ENCODE data around the gene FAR2.
A peak's percentile ranks its signal among the peaks of the same experiment; 100 is the strongest.
"Not testable (repeated sequence)": the region's sequence is repeated elsewhere in the genome, so short reads cannot be mapped to it uniquely, and the experiment has no call there.

FAR2 gene

GRCh38 chr12:29286081-29286790 is 137.2 kb downstream of the FAR2 start:
- no peak for DNase-seq

DNA sequence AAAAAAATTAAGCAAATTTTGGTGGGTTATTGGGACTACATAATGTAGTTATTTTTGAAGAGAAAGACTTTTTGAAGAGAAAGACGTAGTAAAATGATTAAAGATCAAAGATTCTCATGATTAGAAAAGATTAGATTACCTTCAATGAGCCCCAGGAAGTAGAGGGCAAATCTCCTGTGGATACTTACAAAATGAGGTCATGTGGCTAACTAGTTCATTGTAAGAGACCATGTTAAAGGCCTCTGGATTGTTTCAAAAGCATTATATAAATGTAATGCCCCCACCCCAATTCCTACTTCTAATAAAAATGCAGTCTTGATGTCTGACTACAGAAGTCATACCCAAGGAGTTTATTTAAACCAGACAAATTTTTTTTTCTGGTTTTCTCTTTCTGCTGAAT is 138.5 kb downstream of the FAR2 start:
- DNase-seq: no peak

DNA sequence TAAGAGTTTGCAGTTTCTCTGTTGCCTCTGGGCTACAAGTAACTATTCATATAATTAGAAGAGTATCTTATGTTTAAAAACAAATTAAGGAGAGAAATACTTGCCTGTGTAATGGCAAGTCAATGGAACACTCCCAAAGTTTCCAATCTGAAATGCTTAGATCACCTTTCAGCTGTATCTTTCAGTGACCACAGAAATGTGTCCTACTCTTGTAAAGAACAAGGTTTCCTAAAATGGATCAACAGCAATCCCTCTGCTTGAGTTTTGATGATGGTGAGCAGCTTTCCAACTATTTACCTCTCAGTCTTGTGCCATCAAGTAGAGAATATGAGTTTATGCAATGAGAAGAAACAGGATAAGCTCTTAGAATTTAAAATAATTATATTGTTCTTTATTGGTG is 139.0 kb downstream of the FAR2 start:
- no peak for DNase-seq

GRCh38 chr12:29290475-29290874 is 141.4 kb downstream of the FAR2 start:
- not testable (repeated sequence) for DNase-seq

DNA sequence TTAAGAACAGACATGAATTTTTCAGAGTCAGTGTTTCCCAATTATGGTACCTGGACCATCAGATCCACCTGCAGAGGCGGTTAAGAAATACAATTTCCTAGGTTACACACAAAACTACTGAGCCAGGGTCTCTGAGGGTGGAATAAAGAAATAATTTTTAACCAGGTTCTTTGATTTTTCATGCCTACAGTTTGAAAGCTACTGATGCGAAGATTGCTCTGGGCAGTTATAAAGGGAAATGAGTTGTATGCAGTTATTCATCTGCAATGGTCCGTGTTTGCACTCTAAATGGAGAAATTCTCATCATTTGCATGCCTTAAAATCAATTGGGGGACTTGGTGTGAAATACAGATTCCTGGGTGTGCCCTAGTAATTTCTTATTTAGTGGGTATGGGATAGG is 142.1 kb downstream of the FAR2 start:
- no peak for DNase-seq

GRCh38 chr12:29299633-29300032 is 150.6 kb downstream of the FAR2 start:
- DNase-seq: no peak

GRCh38 chr12:29301114-29301513 is 152.0 kb downstream of the FAR2 start:
- no peak for DNase-seq

GRCh38 chr12:29304388-29304787 is 155.3 kb downstream of the FAR2 start:
- DNase-seq: no peak

DNA sequence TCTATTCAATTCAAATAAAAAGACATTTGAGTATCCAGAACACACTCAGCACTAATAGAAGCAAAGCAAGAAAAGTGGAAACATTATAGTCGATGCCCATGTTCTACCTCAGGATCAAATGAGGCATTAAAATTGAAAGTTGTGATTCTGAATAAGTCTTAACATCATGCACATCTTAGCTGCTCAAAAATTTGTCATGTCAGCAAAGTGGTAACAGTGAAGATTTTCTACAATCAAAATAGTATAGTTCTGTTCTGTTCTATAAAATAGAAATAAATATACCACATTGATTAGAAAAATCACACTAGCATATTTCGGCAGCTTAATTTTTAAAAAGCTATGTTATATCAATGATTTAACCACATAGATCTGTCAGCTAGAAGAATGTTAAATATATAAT is 157.2 kb downstream of the FAR2 start:
- no peak for DNase-seq

DNA sequence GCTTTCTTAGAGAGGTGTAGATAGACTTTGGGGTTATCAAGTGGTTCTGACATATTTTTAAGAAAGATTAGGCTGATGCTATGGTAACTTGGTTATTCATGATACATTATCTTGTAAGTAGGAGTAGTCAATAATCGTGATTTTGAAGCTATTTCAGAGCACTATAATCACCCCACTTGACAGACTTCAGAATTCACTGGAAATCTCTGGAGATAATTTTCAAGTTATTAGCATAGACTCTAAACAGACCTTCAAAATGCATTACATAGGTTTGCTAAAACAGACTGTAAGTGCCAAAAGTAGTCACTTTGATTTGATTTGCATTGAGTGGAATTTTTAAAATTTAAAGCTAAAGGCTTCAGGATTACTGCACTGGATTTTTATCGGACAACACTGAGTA is 157.6 kb downstream of the FAR2 start:
- no peak for DNase-seq

DNA sequence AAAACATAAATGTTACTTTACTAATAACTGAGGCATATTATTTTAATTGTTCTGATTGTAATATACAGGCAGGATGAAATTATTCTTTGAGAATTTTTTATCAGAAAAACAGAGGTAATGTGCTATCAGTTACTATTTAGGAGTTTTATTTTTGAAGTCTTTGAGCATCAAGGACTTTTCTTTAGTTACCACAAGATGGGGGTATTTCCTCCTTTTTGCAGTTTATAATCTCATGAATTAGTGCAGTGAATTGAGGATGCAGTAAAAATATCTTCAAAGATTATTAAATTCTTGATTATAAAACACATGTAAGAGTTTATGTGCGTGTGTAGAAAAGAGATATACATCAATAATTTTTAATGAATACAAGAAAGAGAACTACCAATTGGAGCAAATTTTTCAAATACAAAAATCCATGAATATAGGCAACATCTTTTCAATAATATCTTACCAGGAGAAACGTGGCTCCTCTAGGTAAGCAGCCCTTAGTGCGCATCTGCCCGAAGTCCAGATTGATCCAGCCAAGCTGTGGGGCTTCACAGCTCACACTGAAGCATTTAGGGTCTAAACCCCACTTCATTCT is 160.3 kb downstream of the FAR2 start:
- no peak for DNase-seq

GRCh38 chr12:29310899-29311298 is 161.8 kb downstream of the FAR2 start:
- no peak for DNase-seq

GRCh38 chr12:29314416-29314815 is 165.3 kb downstream of the FAR2 start:
- DNase-seq: no peak

- DNase-seq: no peak
Measured at GRCh38 chr12:29316752-29317151, 167.7 kb downstream of the FAR2 start.

DNA sequence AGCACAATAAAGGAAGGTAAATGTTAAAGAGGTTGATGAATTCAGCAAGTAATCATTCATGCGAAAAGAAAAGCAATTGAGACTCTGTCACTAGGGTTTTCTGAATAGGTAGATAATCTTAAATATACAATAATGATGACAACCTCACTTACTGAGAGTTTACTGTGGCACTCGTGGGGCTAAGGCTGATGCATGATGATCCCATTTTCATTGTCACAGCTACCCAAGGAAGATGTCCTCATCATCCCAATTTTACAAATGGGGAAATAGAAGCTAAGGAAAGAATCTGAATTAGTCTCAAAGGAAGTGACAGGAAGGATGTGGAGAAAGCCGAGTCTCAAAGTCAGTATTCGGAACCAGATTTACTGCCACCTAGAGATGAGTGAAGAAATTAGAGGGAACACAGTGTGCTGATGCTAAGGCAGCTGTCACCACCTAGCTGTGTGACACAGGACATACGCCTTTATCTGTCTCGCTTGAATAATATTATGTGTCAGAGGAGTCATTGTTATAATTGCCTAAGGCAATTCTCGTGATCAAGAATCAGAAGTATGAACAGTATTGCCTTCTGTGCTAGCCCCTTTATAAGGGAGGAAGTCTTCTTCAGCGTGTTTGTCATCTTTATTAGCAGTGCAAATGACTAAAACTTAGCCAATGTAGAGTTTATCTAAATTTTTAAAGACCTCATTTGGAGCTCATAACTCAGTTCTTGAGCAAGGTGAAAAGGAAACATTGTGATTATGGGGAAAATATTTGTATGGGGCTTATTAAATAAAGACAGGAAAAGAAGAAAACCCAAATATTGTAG is 168.7 kb downstream of the FAR2 start:
- peak; percentile 33 for DNase-seq

DNA sequence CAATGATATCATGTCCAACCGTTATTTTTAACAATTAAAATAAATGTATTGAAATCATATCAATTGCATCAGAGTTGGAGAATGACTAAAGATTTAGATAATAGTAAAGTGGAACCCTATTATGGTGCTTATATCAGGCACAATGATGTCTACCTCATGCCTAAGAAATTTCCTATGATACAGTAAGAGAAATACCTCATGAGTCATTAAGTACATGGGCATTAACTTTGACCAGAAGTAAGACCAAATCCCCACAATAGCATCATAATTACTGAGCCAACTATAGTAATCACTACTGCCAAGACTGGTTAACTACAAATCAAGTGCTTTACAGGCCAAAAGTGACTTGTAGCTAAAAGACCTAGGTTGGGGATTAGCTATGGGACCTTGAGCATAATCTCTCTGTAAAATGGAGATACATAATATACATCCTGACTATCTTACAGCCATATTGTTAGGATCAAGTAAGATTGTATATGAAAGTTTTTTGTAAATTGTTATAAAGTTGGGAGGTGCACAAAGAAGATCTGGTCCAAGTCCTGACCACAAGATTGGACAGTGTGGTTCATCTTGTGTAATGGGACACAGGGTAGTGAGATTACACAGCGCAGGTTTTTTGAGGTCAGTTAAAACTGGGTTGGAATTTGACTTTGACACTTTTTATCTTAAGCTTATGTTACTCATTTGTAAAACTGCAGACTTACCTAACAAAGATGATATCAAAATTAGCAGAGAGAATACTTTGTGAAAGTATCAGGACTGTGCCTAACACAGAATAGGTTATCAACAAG is 171.4 kb downstream of the FAR2 start:
- no peak for DNase-seq

GRCh38 chr12:29322157-29322556 is 173.1 kb downstream of the FAR2 start:
- no peak for DNase-seq

DNA sequence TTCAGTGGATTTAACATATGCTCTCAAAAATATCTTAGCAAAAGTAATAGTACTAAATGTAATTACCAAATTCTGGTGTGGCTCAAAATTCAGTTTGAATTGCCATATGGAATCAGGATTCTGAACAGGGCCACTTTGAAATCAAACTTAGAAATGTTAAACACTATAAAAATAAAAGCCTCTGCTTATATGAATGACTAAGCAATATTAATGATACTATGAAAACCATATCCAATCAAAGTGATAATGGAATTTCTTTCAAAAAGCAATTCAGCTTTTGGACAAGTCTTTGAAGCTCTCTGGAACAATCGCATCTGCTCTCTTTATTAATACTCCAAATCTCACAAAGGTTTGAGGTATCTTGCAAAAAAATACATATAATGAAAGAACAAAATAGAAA is 180.3 kb downstream of the FAR2 start:
- no peak for DNase-seq

GRCh38 chr12:29333178-29333577 is 184.1 kb downstream of the FAR2 start:
- no peak for DNase-seq

DNA sequence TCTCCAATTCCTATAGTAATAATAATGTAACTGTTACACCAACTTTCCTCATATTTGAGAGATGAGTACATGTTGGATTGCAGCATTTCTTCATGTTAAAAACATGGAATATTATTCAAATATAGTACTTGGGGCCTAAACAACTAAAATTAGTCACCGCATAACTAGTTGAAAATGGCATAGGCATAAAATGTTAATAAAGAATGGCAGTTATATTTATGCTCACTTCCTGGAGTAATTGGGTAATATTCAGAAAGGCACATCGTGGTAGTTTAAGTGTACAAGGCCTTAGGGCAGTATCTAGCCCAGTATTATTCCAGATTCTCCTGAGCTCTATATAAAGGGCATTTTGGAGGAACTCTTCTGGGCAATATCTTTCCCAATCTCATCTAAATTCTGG is 185.9 kb downstream of the FAR2 start:
- no peak for DNase-seq

GRCh38 chr12:29337325-29337724 is 188.2 kb downstream of the FAR2 start:
- DNase-seq: no peak

GRCh38 chr12:29343022-29343799 is 194.1 kb downstream of the FAR2 start:
- no peak for DNase-seq
